HG03135 (cell line): ENCODE results near the gene PYDC1.
"Not testable (repeated sequence)": the region's sequence is repeated elsewhere in the genome, so short reads cannot be mapped to it uniquely, and the experiment has no call there.

Experiments used
- ATAC-seq: cut with Tn5 transposase; IDR thresholded peaks from one replicate; pipeline ENCODE4 v1.9.1; 2021; ENCODE audit warnings: mild to moderate bottlenecking, moderate library complexity; ENCODE audit not compliant: unreplicated experiment

The PYDC1 gene

GRCh38 chr16:31181102-31181830, 35.7 kb downstream of the PYDC1 start:
- ATAC-seq, result no peak

DNA sequence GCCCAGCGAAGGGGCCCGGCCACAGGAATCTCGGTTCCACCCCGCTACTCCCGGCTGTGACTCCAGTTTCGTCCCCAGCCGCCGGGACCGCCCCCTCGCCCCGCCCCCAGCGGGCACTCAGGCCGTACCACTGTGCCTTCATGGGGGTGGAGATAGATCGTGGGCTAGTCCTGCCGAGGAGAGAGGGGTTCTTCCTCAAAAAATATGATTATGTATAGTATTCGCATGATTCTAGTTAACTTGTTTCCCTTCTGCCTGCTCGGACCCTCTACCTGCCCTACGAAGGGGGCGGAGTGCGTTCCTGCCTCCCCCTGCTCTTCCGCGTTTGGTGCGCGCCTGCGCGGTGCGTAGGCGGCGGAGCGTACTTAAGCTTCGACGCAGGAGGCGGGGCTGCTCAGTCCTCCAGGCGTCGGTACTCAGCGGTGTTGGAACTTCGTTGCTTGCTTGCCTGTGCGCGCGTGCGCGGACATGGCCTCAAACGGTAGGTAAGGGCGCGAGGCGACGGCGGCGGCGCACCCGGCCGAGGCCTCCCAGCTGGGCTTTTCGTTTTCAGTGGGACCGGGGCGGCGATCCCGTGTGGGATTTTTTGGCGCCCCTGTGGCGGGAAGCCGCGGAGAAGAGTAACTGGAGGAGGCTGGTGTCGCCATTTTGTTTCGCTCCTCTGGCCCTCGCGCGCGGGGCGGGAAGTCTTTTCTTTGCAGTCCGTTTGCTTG, 37.0 kb downstream of the PYDC1 start, which contains the start of gene FUS:
Gene FUS, plus strand, starts transcription at position 393 of the 713 bp plus-strand sequence. Its CDS starts 76 bp downstream, at position 469.
- peak; percentile 53 for ATAC-seq

- peak; percentile 3 for ATAC-seq
These were observed 37.7 kb downstream of the PYDC1 start for GRCh38 chr16:31179219-31179746.

- ATAC-seq, result no peak
These were observed 39.8 kb downstream of the PYDC1 start for GRCh38 chr16:31177136-31177535.

DNA sequence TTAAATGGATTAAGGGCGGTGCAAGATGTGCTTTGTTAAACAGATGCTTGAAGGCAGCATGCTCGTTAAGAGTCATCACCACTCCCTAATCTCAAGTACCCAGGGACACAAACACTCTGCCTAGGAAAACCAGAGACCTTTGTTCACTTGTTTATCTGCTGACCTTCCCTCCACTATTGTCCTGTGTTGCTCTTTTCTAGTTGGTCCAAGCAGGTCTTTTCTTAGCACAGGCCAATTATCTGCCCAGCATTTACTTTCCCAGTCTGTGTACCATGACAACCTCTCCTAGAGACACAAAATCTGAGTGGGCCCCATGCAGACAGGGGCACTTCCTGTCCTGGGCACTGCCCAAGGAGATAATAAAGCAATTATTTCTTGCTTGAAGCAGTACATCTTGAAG, 46.9 kb downstream of the PYDC1 start:
- ATAC-seq, result not testable (repeated sequence)

DNA sequence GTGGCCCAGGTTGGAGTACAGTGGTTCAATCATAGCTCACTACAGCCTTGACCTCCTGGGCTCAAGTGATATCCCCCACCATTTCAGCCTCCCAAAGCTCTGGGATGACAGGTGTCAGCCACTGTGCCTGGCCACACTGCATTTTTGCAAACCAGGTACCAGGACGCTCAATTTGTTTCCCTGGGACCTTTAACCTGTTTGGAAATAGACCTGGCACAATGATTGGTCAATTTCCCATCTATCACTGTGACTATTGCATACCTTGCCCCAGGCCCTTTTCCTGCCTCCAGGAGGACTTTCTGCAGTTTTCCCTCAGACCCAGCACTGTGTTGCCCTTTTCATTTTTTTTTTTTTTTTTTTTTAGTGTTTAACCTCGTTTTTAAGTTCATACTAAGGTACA, 48.1 kb downstream of the PYDC1 start:
- no peak for ATAC-seq

GRCh38 chr16:31167315-31167714, 49.6 kb downstream of the PYDC1 start:
- ATAC-seq, result no peak
